BLaER1 treated with 17β-estradiol and CSF1 and Interleukin-3, amounts not matched to agents 10 nM and 100 nM (cell line): ENCODE data around the gene ARL13B.
"Not testable (repeated sequence)": the region's sequence is repeated elsewhere in the genome, so short reads cannot be mapped to it uniquely, and the experiment has no call there.

Experiments used
- H3K27ac ChIP-seq, 11 experiments: shearing (Covaris generic); formaldehyde crosslinking; 2 replicates each; pipeline ENCODE4 v1.8.1; 2022
- H3K27me3 ChIP-seq, 11 experiments: shearing (Covaris generic); formaldehyde crosslinking; 2 replicates each; pipeline ENCODE4 v1.8.1; 2022
- H3K36me3 ChIP-seq, 11 experiments: shearing (Covaris generic); formaldehyde crosslinking; 2 replicates each; pipeline ENCODE4 v1.8.1; 2022
- H3K4me1 ChIP-seq, 10 experiments: shearing (Covaris generic); formaldehyde crosslinking; 2 replicates each; pipeline ENCODE4 v1.8.1; 2022
- H3K4me2 ChIP-seq, 11 experiments: shearing (Covaris generic); formaldehyde crosslinking; 2 replicates each; pipeline ENCODE4 v1.8.1; 2022
- H3K4me3 ChIP-seq, 10 experiments: shearing (Covaris generic); formaldehyde crosslinking; 2 replicates each; pipeline ENCODE4 v1.8.1; 2022
- H3K9ac ChIP-seq, 11 experiments: shearing (Covaris generic); formaldehyde crosslinking; 2 replicates each; pipeline ENCODE4 v1.8.1; 2022
- H3K9me3 ChIP-seq, 11 experiments: shearing (Covaris generic); formaldehyde crosslinking; replicated peaks in 1 of 11; 2 replicates each; pipeline ENCODE4 v1.8.1; 2022
- H4K20me1 ChIP-seq, 11 experiments: shearing (Covaris generic); formaldehyde crosslinking; 2 replicates each; pipeline ENCODE4 v1.8.1; 2022
- Cebpa-rat ChIP-seq, 11 experiments: shearing (Covaris generic); IDR thresholded peaks; 2 replicates each; pipeline ENCODE4 v1.8.1; 2022

ARL13B gene

DNA sequence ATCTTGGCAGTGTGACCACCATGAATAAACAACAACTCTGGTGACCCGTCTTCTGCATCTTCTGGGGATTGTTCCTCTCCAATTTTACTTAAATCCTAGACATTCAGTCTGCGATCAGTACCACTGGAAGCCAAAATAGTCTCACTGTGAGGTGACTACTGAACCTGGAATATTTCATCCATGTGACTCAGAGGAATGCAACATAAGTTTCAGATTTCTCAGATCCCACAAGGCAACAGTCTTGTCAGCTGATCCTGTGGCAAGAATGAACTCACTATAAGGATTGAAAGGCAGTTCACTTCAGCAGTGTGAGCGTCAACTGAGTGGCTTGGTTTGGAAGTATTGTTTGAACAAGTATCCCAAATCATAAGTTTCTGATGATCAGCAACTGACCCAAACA lies 96.1 kb downstream of the ARL13B start:
- Histone ChIP-seq H3K4me1 (peaks cover 0 to 17% (median 2%) of the 10 kb centered on the region in 10 experiments; a peak in 10 of 20 replicates), H3K27me3 (no peaks in the 10 kb centered on the region), H3K4me2 (no peak overlapping the region), H3K4me3 (no peak overlapping the region), H3K9ac (no peak overlapping the region), H4K20me1 (peaks cover 0 to 31% (median 11%) of the 10 kb centered on the region in 11 experiments; a peak in 9 of 22 replicates), H3K36me3 (peaks cover 43 to 58% (median 48%) of the 10 kb centered on the region in 11 experiments), H3K27ac (no peak overlapping the region), H3K9me3 (peaks cover 8 to 27% (median 19%) of the 10 kb centered on the region in 11 experiments; a peak in 20 of 22 replicates)
- TF ChIP-seq Cebpa-rat (IDR thresholded peaks at IDR 0.05) = no peak

GRCh38 chr3:94080552-94080951 lies 100.6 kb downstream of the ARL13B start:
- not testable (repeated sequence) for H3K27ac ChIP-seq, H3K4me3 ChIP-seq, H3K9ac ChIP-seq, H3K27me3 ChIP-seq, H3K4me2 ChIP-seq, H3K4me1 ChIP-seq
- Histone ChIP-seq H3K9me3 (peaks cover 0 to 14% (median 10%) of the 10 kb centered on the region in 11 experiments; a peak in 11 of 22 replicates), H3K36me3 (peaks cover 33 to 63% (median 55%) of the 10 kb centered on the region in 11 experiments), H4K20me1 (peaks cover 0 to 19% (median 10%) of the 10 kb centered on the region in 11 experiments; a peak in 9 of 22 replicates)

DNA sequence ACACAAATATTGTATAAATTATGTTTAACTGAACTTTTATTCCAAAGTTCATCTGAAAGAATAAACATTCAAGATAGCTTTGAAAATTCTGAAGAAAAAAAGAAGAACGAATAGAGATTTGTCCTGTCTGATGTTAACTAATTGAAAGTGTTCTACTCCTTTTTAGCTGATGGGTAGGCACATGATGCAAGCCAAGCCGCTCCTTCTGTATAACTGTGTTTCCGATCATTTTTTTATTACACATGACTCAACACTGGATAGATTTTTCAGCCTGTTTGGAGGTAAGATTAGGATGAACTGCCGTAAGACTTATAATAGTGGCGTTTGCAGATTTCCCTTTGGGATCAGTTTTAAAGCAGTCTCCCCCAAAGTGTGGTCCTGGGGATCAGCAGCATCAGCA lies 101.9 kb downstream of the ARL13B start:
- H3K36me3 ChIP-seq = peaks cover 32 to 62% (median 51%) of the 10 kb centered on the region in 11 experiments
- TF ChIP-seq Cebpa-rat (IDR thresholded peaks at IDR 0.05) = no peak
- peaks cover 0 to 19% (median 10%) of the 10 kb centered on the region in 11 experiments; a peak in 9 of 22 replicates for H4K20me1 ChIP-seq
- H3K9me3 ChIP-seq = peaks cover 0 to 5% (median 3%) of the 10 kb centered on the region in 11 experiments; a peak in 8 of 22 replicates
- H3K27me3 ChIP-seq = no peaks in the 10 kb centered on the region
- H3K4me2 ChIP-seq = no peak overlapping the region
- H3K4me3 ChIP-seq = no peak overlapping the region
- no peak overlapping the region for H3K27ac ChIP-seq
- H3K9ac ChIP-seq = no peak overlapping the region
- H3K4me1 ChIP-seq = peaks cover 0 to 9% (median 0%) of the 10 kb centered on the region in 10 experiments; a peak in 3 of 20 replicates

DNA sequence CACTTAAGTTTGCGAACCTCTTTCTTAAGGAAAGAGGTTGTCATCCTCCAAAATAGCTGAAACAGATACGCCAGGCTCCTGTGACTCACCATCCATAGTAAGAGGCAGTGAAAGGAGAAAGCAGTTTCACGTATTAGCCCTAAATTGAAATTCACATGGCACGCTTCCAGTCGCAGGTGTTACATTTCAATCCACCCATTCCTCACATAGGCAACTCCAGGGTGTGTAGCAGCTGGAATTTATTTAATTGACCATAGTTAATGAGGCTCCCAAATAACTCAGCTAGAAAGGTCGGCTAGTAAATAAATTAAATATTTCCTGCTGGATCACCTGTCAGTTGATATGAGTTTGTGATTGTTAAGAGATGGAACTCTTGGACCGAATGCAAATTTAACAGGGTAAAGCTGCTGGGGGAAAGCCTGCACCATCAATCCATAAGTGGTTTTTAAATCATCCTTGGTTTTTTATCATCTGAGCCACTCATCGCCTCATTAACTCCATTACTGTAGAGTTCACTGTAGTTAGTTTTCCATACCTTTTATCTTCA lies 102.5 kb downstream of the ARL13B start:
- H3K4me3 ChIP-seq = no peak overlapping the region
- no peak overlapping the region for H3K9ac ChIP-seq
- peaks cover 33 to 65% (median 50%) of the 10 kb centered on the region in 11 experiments for H3K36me3 ChIP-seq
- H3K27me3 ChIP-seq = no peaks in the 10 kb centered on the region
- H4K20me1 ChIP-seq = peaks cover 0 to 19% (median 10%) of the 10 kb centered on the region in 11 experiments; a peak in 7 of 22 replicates
- no peak for TF ChIP-seq Cebpa-rat (IDR thresholded peaks at IDR 0.05)
- H3K9me3 ChIP-seq = no peaks in the 10 kb centered on the region; a peak in 4 of 22 replicates
- peaks cover 0 to 9% (median 0%) of the 10 kb centered on the region in 10 experiments; a peak in 3 of 20 replicates for H3K4me1 ChIP-seq
- H3K27ac ChIP-seq = no peak overlapping the region
- H3K4me2 ChIP-seq = no peak overlapping the region

- Histone ChIP-seq H3K4me3 (no peak overlapping the region), H3K36me3 (peaks cover 41 to 73% (median 58%) of the 10 kb centered on the region in 11 experiments), H3K4me2 (no peak overlapping the region)
Observed at GRCh38 chr3:94083261-94083660, 103.3 kb downstream of the ARL13B start.

GRCh38 chr3:94089126-94089525 lies 109.2 kb downstream of the ARL13B start:
- no peak overlapping the region for H3K9ac ChIP-seq
- no peak overlapping the region for H3K4me3 ChIP-seq
- no peak for TF ChIP-seq Cebpa-rat (IDR thresholded peaks at IDR 0.05)
- H4K20me1 ChIP-seq = no peaks in the 10 kb centered on the region; a peak in 1 of 22 replicates
- peaks cover 0 to 18% (median 0%) of the 10 kb centered on the region in 10 experiments; a peak in 6 of 20 replicates for H3K4me1 ChIP-seq
- no peak overlapping the region for H3K4me2 ChIP-seq
- H3K36me3 ChIP-seq = peaks cover 48 to 98% (median 68%) of the 10 kb centered on the region in 11 experiments
- H3K27me3 ChIP-seq = no peaks in the 10 kb centered on the region
- no peak overlapping the region for H3K27ac ChIP-seq
- H3K9me3 ChIP-seq = no peaks in the 10 kb centered on the region

More at GRCh38 chr3:94083261-94083660, 103.3 kb downstream of the ARL13B start:
- no peak overlapping the region for H3K27ac ChIP-seq
- H3K9ac ChIP-seq = no peak overlapping the region
- H4K20me1 ChIP-seq = peaks cover 0 to 19% (median 10%) of the 10 kb centered on the region in 11 experiments; a peak in 7 of 22 replicates
- no peaks in the 10 kb centered on the region for H3K27me3 ChIP-seq
- TF ChIP-seq Cebpa-rat (IDR thresholded peaks at IDR 0.05) = no peak
- no peaks in the 10 kb centered on the region; a peak in 2 of 22 replicates for H3K9me3 ChIP-seq
- H3K4me1 ChIP-seq = peaks cover 0 to 9% (median 0%) of the 10 kb centered on the region in 10 experiments; a peak in 3 of 20 replicates

DNA sequence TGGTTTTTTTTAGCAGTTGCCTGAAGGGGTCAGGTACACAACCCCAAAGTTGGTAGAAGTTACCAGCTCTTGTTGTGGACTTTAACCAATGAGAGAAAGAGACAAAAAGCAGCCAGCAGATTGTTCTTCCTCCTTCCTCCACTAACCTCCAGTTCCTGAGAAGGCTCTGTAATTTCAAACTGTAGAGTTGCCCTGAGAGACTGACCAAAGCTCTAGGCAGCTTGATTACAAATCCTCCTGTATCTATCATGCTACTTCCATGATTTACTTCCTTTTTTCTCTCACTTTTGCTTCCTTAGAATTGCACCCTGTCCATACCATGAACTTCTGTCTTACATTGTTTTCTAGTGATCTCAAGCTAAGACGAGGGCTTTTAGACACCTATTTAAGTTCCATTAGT lies 112.1 kb downstream of the ARL13B start:
- H3K9me3 ChIP-seq = no peaks in the 10 kb centered on the region
- H3K27ac ChIP-seq = no peak overlapping the region
- TF ChIP-seq Cebpa-rat (IDR thresholded peaks at IDR 0.05) = no peak
- H3K27me3 ChIP-seq = no peaks in the 10 kb centered on the region
- H3K4me3 ChIP-seq = no peak overlapping the region
- H3K4me1 ChIP-seq = peaks cover 0 to 18% (median 0%) of the 10 kb centered on the region in 10 experiments; a peak in 6 of 20 replicates
- no peak overlapping the region for H3K9ac ChIP-seq
- H4K20me1 ChIP-seq = no peaks in the 10 kb centered on the region; a peak in 1 of 22 replicates
- H3K36me3 ChIP-seq = peaks cover 55 to 100% (median 75%) of the 10 kb centered on the region in 11 experiments
- H3K4me2 ChIP-seq = peak overlapping the region in 2 of 11 experiments; percentile 53 to 61; a peak in 4 of 22 replicates

GRCh38 chr3:94093151-94093550 lies 113.2 kb downstream of the ARL13B start:
- no peak for TF ChIP-seq Cebpa-rat (IDR thresholded peaks at IDR 0.05)
- no peak overlapping the region for H3K27ac ChIP-seq

GRCh38 chr3:94095111-94095510 lies 115.2 kb downstream of the ARL13B start:
- TF ChIP-seq Cebpa-rat (IDR thresholded peaks at IDR 0.05) = no peak
- no peak overlapping the region for H3K27ac ChIP-seq
- no peaks in the 10 kb centered on the region; a peak in 1 of 22 replicates for H4K20me1 ChIP-seq
- no peaks in the 10 kb centered on the region for H3K27me3 ChIP-seq
- no peak overlapping the region for H3K4me3 ChIP-seq
- H3K4me1 ChIP-seq = peaks cover 0 to 36% (median 9%) of the 10 kb centered on the region in 10 experiments; a peak in 13 of 20 replicates
- H3K36me3 ChIP-seq = peaks cover 51 to 100% (median 78%) of the 10 kb centered on the region in 11 experiments
- no peak overlapping the region for H3K4me2 ChIP-seq
- H3K9ac ChIP-seq = no peak overlapping the region
- H3K9me3 ChIP-seq = no peaks in the 10 kb centered on the region

More at GRCh38 chr3:94093151-94093550, 113.2 kb downstream of the ARL13B start:
- Histone ChIP-seq H3K4me1 (peaks cover 0 to 28% (median 3%) of the 10 kb centered on the region in 10 experiments; a peak in 13 of 20 replicates), H3K27me3 (no peaks in the 10 kb centered on the region), H3K9me3 (no peaks in the 10 kb centered on the region), H3K4me2 (no peak overlapping the region), H3K9ac (no peak overlapping the region), H4K20me1 (no peaks in the 10 kb centered on the region; a peak in 1 of 22 replicates), H3K36me3 (peaks cover 53 to 100% (median 76%) of the 10 kb centered on the region in 11 experiments), H3K4me3 (no peak overlapping the region)
